ENCODE measurements around the gene GUCD1.

GRCh38 chr22:24566899-24567511 lies 12.1 kb upstream of the GUCD1 start:
- no peak for TF ChIP-seq CTCF (IDR thresholded peaks at IDR 0.05)
- no peak for TF ChIP-seq POLR2A (IDR thresholded peaks at IDR 0.05)
